Tibial nerve (tissue), 4 donors: ENCODE results near the gene FBXO47. TPM values are rescaled to one million over a fixed set of nuclear protein-coding genes. Genes with fewer than 3 reads are reported as not detected.
A peak's percentile ranks its signal among the peaks of the same experiment; 100 is the strongest.

Experiments
- DNase-seq, 2 donors: peaks; one replicate each; pipeline ENCODE4 v3.0.0-alpha.2; 2019; ENCODE audit warnings: low spot score in 2 of 2
- H3K27ac ChIP-seq, 4 donors: fragments of 200-600 bp; sonication (generic) in 3 of 4; one replicate each; pipeline ENCODE4 v1.5.1; 2017 to 2019; ENCODE audit warnings: mild to moderate bottlenecking in 1 of 4
- H3K27me3 ChIP-seq, 2 donors: fragments of 200-600 bp; sonication (generic) in 1 of 2; one replicate each; pipeline versions ENCODE4 v1.5.1 to v1.6.0; 2017 to 2019
- H3K36me3 ChIP-seq, 3 donors: fragments of 200-600 bp; sonication (generic); one replicate each; pipeline ENCODE4 v1.5.1; 2018 to 2019
- H3K4me1 ChIP-seq, 4 donors: fragments of 200-600 bp; sonication (generic) in 3 of 4; one replicate each; pipeline ENCODE4 v1.5.1; 2017 to 2019
- H3K4me3 ChIP-seq, 4 donors: fragments of 200-600 bp; sonication (generic) in 3 of 4; one replicate each; pipeline ENCODE4 v1.5.1; 2017 to 2019; ENCODE audit warnings: mild to moderate bottlenecking in 1 of 4, moderate library complexity in 1 of 4
- H3K9me3 ChIP-seq, 4 donors: fragments of 200-600 bp; sonication (generic) in 3 of 4; one replicate each; pipeline ENCODE4 v1.5.1; 2017 to 2019
- EP300 ChIP-seq, 2 donors: sonication (generic); formaldehyde crosslinking; IDR thresholded peaks; one replicate each; pipeline ENCODE4 v1.6.1; 2017; ENCODE audit warnings: antibody characterized with exemption in 2 of 2, mild to moderate bottlenecking in 1 of 2
- POLR2A ChIP-seq, 2 donors: fragments of 450-650 bp; IDR thresholded peaks; one replicate each; pipeline ENCODE4 v1.6.1; 2017; ENCODE audit warnings: antibody characterized with exemption in 2 of 2, mild to moderate bottlenecking in 2 of 2, moderate library complexity in 2 of 2
- WGBS, 2 donors: methylation state at CpG; one replicate each; pipeline ENCODE4 v1.1.5; 2018; 5-methylcytosine and 5-hydroxymethylcytosine counted together
- total RNA-seq, 4 donors: library from RNA; depleted of rRNA; stranded (reverse); fragments of >200 nt; gene quantifications; one replicate each; pipeline ENCODE4 v1.1.0, GENCODE V29; 2016
- TF ChIP-seq, protein P1 (sequence below), 5 experiments: fragments of 200-600 bp in 3 of 5; fragments of 450-650 bp in 2 of 5; sonication (generic) in 3 of 5; IDR thresholded peaks; one replicate each; pipeline ENCODE4 v1.5.1; 2016 to 2019; ENCODE audit warnings: antibody characterized with exemption in 5 of 5, mild to moderate bottlenecking in 3 of 5, moderate library complexity in 2 of 5

Gene FBXO47
- total RNA-seq, 4 donors from 2014 or later = not detected

DNA sequence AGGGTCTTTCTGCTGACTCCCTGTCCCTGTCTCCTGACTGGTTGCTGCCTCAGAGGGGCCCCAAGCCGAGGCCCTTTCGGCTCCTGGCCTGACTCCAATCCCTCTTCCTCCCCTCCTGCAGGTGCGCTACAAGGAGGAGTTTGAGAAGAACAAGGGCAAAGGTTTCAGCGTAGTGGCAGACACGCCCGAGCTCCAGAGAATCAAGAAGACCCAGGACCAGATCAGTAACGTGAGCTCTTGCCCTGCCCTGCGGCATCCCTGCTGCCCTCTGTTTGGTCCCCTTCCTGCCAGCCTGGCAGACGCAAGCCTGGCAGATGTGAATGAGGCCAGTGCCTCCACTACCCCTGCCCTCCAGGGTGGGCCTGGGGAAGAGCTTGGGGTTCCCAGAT is 68.9 kb downstream of the FBXO47 start:
- H3K36me3 ChIP-seq = peaks cover 0 to 34% (median 0%) of the 10 kb centered on the region in 3 donors
- no peaks in the 10 kb centered on the region for H3K27me3 ChIP-seq
- H3K27ac ChIP-seq = peak overlapping the region; percentile 14 to 81 (median 78)
- H3K4me1 ChIP-seq = peaks cover 0 to 91% (median 75%) of the 10 kb centered on the region in 4 donors
- TF ChIP-seq EP300 (IDR thresholded peaks at IDR 0.05) (no peak), POLR2A (IDR thresholded peaks at IDR 0.05) (no peak)
- TF ChIP-seq, protein P1, sequence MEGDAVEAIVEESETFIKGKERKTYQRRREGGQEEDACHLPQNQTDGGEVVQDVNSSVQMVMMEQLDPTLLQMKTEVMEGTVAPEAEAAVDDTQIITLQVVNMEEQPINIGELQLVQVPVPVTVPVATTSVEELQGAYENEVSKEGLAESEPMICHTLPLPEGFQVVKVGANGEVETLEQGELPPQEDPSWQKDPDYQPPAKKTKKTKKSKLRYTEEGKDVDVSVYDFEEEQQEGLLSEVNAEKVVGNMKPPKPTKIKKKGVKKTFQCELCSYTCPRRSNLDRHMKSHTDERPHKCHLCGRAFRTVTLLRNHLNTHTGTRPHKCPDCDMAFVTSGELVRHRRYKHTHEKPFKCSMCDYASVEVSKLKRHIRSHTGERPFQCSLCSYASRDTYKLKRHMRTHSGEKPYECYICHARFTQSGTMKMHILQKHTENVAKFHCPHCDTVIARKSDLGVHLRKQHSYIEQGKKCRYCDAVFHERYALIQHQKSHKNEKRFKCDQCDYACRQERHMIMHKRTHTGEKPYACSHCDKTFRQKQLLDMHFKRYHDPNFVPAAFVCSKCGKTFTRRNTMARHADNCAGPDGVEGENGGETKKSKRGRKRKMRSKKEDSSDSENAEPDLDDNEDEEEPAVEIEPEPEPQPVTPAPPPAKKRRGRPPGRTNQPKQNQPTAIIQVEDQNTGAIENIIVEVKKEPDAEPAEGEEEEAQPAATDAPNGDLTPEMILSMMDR (IDR thresholded peaks at IDR 0.05) = no peak
- WGBS, 2 donors = 39 to 42% methylated on average over 5 to 9 of the region's 9 CpGs
- no peaks in the 10 kb centered on the region for H3K9me3 ChIP-seq
- no peak for DNase-seq
- no peak overlapping the region for H3K4me3 ChIP-seq

DNA sequence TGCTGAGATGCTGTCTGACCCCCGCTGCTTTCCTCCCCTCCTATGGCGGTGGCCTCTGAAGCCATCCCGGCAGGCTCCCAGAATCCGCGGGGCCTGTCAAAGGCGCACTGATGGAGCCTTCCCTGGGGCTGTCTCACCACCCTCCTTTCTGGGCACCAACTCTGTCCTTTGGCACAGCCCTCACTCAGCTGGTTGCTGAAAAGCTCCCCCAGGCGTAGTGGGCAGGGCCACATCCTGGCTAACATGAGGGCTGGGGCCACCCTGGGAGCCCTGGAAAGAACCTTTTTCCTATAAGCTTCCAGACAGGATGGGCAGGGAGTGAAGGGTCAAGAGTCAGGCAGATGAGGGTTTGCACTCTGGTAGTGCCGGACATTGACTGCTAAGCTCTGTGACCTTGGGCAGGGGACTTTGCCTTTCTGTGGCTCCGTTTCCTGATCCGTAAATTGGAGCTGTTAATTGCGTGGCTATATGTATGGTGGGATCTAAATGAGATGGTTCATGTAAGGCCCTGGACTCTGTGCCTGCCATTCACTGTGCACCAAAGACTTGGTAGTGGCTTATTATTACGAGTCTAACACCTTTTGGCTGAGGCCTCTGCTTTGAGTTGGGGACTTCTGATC is 69.4 kb downstream of the FBXO47 start:
- WGBS, 2 donors = 52 to 61% methylated on average over 12 of the region's 12 CpGs
- Histone ChIP-seq H3K4me3 (no peak overlapping the region), H3K4me1 (peaks cover 0 to 91% (median 78%) of the 10 kb centered on the region in 4 donors), H3K27ac (peak overlapping the region in 3 of 4 donors; percentile 75 to 81 (median 81)), H3K27me3 (no peaks in the 10 kb centered on the region), H3K36me3 (peaks cover 0 to 37% (median 0%) of the 10 kb centered on the region in 3 donors), H3K9me3 (no peaks in the 10 kb centered on the region)
- TF ChIP-seq, protein P1 (IDR thresholded peaks at IDR 0.05) = no peak
- TF ChIP-seq EP300 (IDR thresholded peaks at IDR 0.05) (no peak), POLR2A (IDR thresholded peaks at IDR 0.05) (no peak)
- no peak for DNase-seq

DNA sequence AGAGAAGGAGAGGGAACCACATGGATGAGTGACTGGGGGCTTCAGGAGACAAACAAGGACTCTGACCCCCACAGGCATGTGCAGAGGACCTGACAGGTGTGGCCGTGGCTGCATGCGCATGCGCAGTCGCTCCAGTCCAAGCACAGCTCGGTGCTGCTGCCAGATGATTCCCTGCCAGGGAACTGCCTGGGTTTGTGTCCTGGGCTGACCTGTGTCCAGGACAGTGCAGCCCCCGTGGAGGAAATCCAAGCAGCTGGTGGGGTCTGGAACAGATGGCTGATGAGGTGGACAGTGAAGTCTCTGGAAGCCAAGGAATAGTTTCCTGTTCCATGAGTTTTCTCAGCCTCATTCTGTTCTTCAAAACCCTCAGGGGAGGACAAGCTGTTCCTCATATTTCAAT is 70.0 kb downstream of the FBXO47 start:
- Histone ChIP-seq H3K9me3 (no peaks in the 10 kb centered on the region), H3K27ac (peak overlapping the region; percentile 43 to 81 (median 78)), H3K4me1 (peaks cover 0 to 91% (median 81%) of the 10 kb centered on the region in 4 donors), H3K4me3 (no peak overlapping the region), H3K36me3 (peaks cover 0 to 43% (median 4%) of the 10 kb centered on the region in 3 donors), H3K27me3 (no peaks in the 10 kb centered on the region)
- peak; percentile 58 to 72 for DNase-seq
- 43 to 52% methylated on average over 4 to 6 of the region's 6 CpGs for WGBS, 2 donors
- no peak for TF ChIP-seq POLR2A (IDR thresholded peaks at IDR 0.05)
- peak in 1 of 2 donors; percentile 55 for TF ChIP-seq EP300 (IDR thresholded peaks at IDR 0.05)

DNA sequence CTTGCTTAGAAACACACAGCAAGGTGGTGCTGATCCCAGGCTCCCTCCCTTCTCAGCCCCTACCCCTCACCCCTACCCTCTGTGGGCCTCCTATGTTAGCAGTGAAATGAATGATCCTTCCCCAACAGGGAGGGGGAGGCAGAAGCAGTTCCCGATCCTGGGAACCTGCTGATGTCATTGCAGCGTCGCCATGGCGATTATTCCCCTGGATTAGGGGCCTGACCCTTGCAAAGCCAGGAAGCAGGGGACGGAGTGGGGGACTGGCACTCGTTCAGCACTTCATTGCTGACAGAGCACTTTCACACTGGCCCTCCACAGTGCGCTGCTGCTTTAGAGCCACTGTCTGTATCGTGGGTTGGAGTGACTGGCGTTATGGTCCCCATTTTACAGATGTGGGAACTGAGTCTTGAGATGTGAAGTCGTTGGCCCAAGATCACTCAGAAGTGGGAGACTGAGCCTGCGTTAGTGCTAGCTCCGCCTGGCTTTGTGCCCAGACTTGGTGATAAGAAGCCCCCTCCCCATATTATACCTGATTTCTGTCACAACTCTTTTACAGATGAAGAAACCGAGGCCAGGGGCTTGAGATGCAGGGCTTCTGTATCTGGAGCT is 70.8 kb downstream of the FBXO47 start:
- no peak overlapping the region for H3K4me3 ChIP-seq
- no peaks in the 10 kb centered on the region for H3K27me3 ChIP-seq
- peaks cover 0 to 88% (median 78%) of the 10 kb centered on the region in 4 donors for H3K4me1 ChIP-seq
- H3K27ac ChIP-seq = peak overlapping the region; percentile 43 to 81 (median 78)
- H3K9me3 ChIP-seq = no peaks in the 10 kb centered on the region
- no peak for DNase-seq
- peaks cover 1 to 50% (median 4%) of the 10 kb centered on the region in 3 donors for H3K36me3 ChIP-seq
- 36 to 51% methylated on average over 11 to 13 of the region's 13 CpGs for WGBS, 2 donors
- TF ChIP-seq POLR2A (IDR thresholded peaks at IDR 0.05) (no peak), EP300 (IDR thresholded peaks at IDR 0.05) (no peak)
- TF ChIP-seq, protein P1 (IDR thresholded peaks at IDR 0.05) = no peak

DNA sequence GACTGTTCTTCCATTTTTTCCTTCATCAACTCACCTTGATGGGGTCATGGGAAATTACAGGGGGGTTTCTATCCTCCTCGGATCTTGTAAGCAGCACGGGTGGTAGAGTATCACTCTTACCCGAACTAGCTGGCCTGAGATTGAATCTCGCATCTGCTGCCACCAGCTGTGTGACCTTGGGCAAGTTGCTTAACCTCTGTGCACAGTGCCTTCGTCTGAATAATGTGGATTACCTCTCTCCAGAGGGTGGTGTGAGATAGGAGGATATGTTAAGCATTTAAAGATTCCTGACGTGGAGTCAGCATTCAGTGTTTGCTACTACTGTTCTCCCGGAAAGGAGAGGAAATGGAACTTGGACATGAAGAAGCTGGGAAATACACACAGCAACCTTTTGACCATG is 72.9 kb downstream of the FBXO47 start:
- TF ChIP-seq, protein P1 (IDR thresholded peaks at IDR 0.05) = no peak
- TF ChIP-seq EP300 (IDR thresholded peaks at IDR 0.05) = no peak
- TF ChIP-seq POLR2A (IDR thresholded peaks at IDR 0.05) = no peak
- H3K27ac ChIP-seq = peak overlapping the region in 3 of 4 donors; percentile 37 to 77 (median 66)
- H3K4me3 ChIP-seq = no peak overlapping the region
- 33 to 50% methylated on average over 7 of the region's 7 CpGs for WGBS, 2 donors
- H3K27me3 ChIP-seq = no peaks in the 10 kb centered on the region
- no peaks in the 10 kb centered on the region for H3K9me3 ChIP-seq
- peaks cover 0 to 90% (median 61%) of the 10 kb centered on the region in 4 donors for H3K4me1 ChIP-seq
- DNase-seq = no peak
- H3K36me3 ChIP-seq = peaks cover 4 to 71% (median 4%) of the 10 kb centered on the region in 3 donors
